GM21576 (cell line): ENCODE data around the gene KIAA1217.
"Not testable (repeated sequence)": the region's sequence is repeated elsewhere in the genome, so short reads cannot be mapped to it uniquely, and the experiment has no call there.

Source experiments
- ATAC-seq: cut with Tn5 transposase; IDR thresholded peaks from one replicate; pipeline ENCODE4 v1.9.1; 2021; ENCODE audit warnings: mild to moderate bottlenecking, moderate library complexity; ENCODE audit not compliant: unreplicated experiment

KIAA1217 gene

GRCh38 chr10:24333736-24334135 is 124.8 kb downstream of the KIAA1217 start:
- ATAC-seq: no peak

- no peak for ATAC-seq
These were observed 125.5 kb downstream of the KIAA1217 start for GRCh38 chr10:24334279-24334939.

- not testable (repeated sequence) for ATAC-seq
These were observed 128.8 kb downstream of the KIAA1217 start for GRCh38 chr10:24337723-24338122.

- no peak for ATAC-seq
These were observed 130.4 kb downstream of the KIAA1217 start for GRCh38 chr10:24339387-24339786.

GRCh38 chr10:24340446-24340845 is 131.5 kb downstream of the KIAA1217 start:
- ATAC-seq: no peak

GRCh38 chr10:24340883-24341282 is 131.9 kb downstream of the KIAA1217 start:
- ATAC-seq: no peak

- no peak for ATAC-seq
These were observed 132.4 kb downstream of the KIAA1217 start for GRCh38 chr10:24341371-24341770.

GRCh38 chr10:24341897-24342296 is 133.0 kb downstream of the KIAA1217 start:
- no peak for ATAC-seq

GRCh38 chr10:24343686-24344085 is 134.7 kb downstream of the KIAA1217 start:
- ATAC-seq: no peak

GRCh38 chr10:24344279-24344678 is 135.3 kb downstream of the KIAA1217 start:
- ATAC-seq: no peak

- no peak for ATAC-seq
These were observed 135.9 kb downstream of the KIAA1217 start for GRCh38 chr10:24344695-24345463.

GRCh38 chr10:24346877-24347519 is 138.1 kb downstream of the KIAA1217 start:
- ATAC-seq: no peak

- no peak for ATAC-seq
These were observed 140.6 kb downstream of the KIAA1217 start for GRCh38 chr10:24349379-24350001.

- ATAC-seq: no peak
These were observed 141.4 kb downstream of the KIAA1217 start for GRCh38 chr10:24350070-24350921.

- not testable (repeated sequence) for ATAC-seq
These were observed 141.9 kb downstream of the KIAA1217 start for GRCh38 chr10:24350922-24351225.

GRCh38 chr10:24351961-24352360 is 143.0 kb downstream of the KIAA1217 start:
- no peak for ATAC-seq

GRCh38 chr10:24352399-24352798 is 143.5 kb downstream of the KIAA1217 start:
- ATAC-seq: no peak

GRCh38 chr10:24353319-24353718 is 144.4 kb downstream of the KIAA1217 start:
- ATAC-seq: no peak

- no peak for ATAC-seq
These were observed 146.2 kb downstream of the KIAA1217 start for GRCh38 chr10:24355056-24355688.

GRCh38 chr10:24357344-24358004 is 148.5 kb downstream of the KIAA1217 start:
- ATAC-seq: no peak
